ENCODE measurements around the gene OR51F1. TPM values are rescaled to one million over a fixed set of nuclear protein-coding genes. Genes with fewer than 3 reads are reported as not detected.

The OR51F1 gene
- total and polyA plus RNA-seq, 4 donors: not detected

Other genes with a start within 250 kb of the OR51F1 start
- gene OR52M1, start 224.7 kb downstream of the OR51F1 start, total RNA-seq: not detected
- gene OR52M1, start 224.7 kb downstream of the OR51F1 start, polyA plus RNA-seq: not detected
- gene OR52I2, start 188.2 kb downstream of the OR51F1 start, total RNA-seq: not detected
- gene OR52I2, start 188.2 kb downstream of the OR51F1 start, polyA plus RNA-seq: not detected
- gene OR52I1, start 175.9 kb downstream of the OR51F1 start, total RNA-seq: not detected
- gene OR52I1, start 175.9 kb downstream of the OR51F1 start, polyA plus RNA-seq: not detected
- gene TRIM68, start 161.7 kb downstream of the OR51F1 start, total RNA-seq: 10 to 100 TPM in 1 of 2 donors, 1 to 10 TPM in 1; 7.9 to 14.5 TPM
- 1 to 10 TPM; 3.9 to 4.0 TPM for gene TRIM68, start 161.7 kb downstream of the OR51F1 start, polyA plus RNA-seq
- not detected for gene OR51D1, start 132.5 kb downstream of the OR51F1 start, total RNA-seq
- not detected for gene OR51D1, start 132.5 kb downstream of the OR51F1 start, polyA plus RNA-seq
- under 1 TPM; 0.54 to 0.78 TPM for gene OR51E1, start 126.0 kb downstream of the OR51F1 start, total RNA-seq
- not detected for gene OR51E1, start 126.0 kb downstream of the OR51F1 start, polyA plus RNA-seq
- gene OR51E2, start 72.1 kb downstream of the OR51F1 start, total RNA-seq: 1 to 10 TPM in 1 of 2 donors, under 1 TPM in 1; 0.51 to 1.2 TPM
- gene OR51E2, start 72.1 kb downstream of the OR51F1 start, polyA plus RNA-seq: not detected
- gene MMP26, start 65.2 kb downstream of the OR51F1 start, total RNA-seq: not detected
- not detected for gene MMP26, start 65.2 kb downstream of the OR51F1 start, polyA plus RNA-seq
- gene OR52R1, start 34.4 kb upstream of the OR51F1 start, total RNA-seq: not detected
- gene OR52R1, start 34.4 kb upstream of the OR51F1 start, polyA plus RNA-seq: not detected
- not detected for gene OR51F2, start 51.4 kb upstream of the OR51F1 start, total RNA-seq
- under 1 TPM in 1 of 2 donors, not detected in 1; 0.50 TPM for gene OR51F2, start 51.4 kb upstream of the OR51F1 start, polyA plus RNA-seq
- gene OR51S1, start 79.3 kb upstream of the OR51F1 start, total RNA-seq: not detected
- gene OR51S1, start 79.3 kb upstream of the OR51F1 start, polyA plus RNA-seq: not detected
- not detected for gene OR51T1, start 112.0 kb upstream of the OR51F1 start, total RNA-seq
- gene OR51T1, start 112.0 kb upstream of the OR51F1 start, polyA plus RNA-seq: not detected
- not detected for gene OR51A7, start 133.8 kb upstream of the OR51F1 start, total RNA-seq
- not detected for gene OR51A7, start 133.8 kb upstream of the OR51F1 start, polyA plus RNA-seq
- not detected for gene OR51G2, start 149.4 kb upstream of the OR51F1 start, total RNA-seq
- gene OR51G2, start 149.4 kb upstream of the OR51F1 start, polyA plus RNA-seq: not detected
- not detected for gene OR51G1, start 154.4 kb upstream of the OR51F1 start, total RNA-seq
- not detected for gene OR51G1, start 154.4 kb upstream of the OR51F1 start, polyA plus RNA-seq
- gene OR51A4, start 177.7 kb upstream of the OR51F1 start, total RNA-seq: not detected
- not detected for gene OR51A4, start 177.7 kb upstream of the OR51F1 start, polyA plus RNA-seq
- gene OR51A2, start 185.8 kb upstream of the OR51F1 start, total RNA-seq: not detected
- not detected for gene OR51A2, start 185.8 kb upstream of the OR51F1 start, polyA plus RNA-seq
- gene OR51L1, start 224.9 kb upstream of the OR51F1 start, total RNA-seq: not detected
- gene OR51L1, start 224.9 kb upstream of the OR51F1 start, polyA plus RNA-seq: not detected